GM18519 (cell line): ENCODE results near the gene PCNA.

Experiments used
- ATAC-seq: cut with Tn5 transposase; IDR thresholded peaks from one replicate; pipeline ENCODE4 v1.9.1; 2021; ENCODE audit warnings: mild to moderate bottlenecking, moderate library complexity; ENCODE audit not compliant: unreplicated experiment, low FRiP score

PCNA gene

GRCh38 chr20:5119435-5120184, at the start of gene PCNA:
PCNA (minus strand) TSS chr20:5119958; CDS start chr20:5119798, 160 bp downstream.
- peak; percentile 83 for ATAC-seq

GRCh38 chr20:5168651-5169396, 49.1 kb upstream of the PCNA start:
- ATAC-seq = no peak

- no peak for ATAC-seq
Measured at GRCh38 chr20:5164645-5165625, 45.2 kb upstream of the PCNA start.

DNA sequence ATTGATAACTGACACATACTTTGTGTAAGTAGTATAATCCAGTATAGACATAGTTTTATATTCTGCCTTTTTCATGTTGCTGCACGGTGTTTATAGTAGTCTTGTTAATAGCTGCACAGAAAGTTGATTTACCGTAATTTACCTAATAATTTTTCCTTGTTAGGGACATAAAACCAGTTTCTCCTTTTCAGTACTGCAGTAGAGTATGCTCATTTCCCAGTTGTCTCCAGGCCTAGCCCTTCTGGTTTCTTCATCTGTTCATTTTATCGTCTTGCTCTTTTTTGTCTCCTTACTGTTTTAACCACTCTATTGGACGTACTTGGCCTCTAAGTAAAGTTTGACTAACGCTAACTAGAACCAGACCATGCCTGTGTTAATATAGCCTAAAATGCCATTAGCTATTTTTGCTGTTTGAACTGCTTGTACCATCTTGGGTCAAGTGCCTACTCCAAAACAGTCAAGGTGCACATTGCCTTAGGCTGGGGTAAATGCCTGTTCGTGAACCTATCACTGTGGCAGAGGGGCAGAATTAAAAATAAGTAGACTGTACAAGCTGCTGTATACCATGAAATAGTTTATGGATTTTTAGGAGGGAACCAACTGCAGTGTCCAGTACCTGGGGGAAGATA, 41.9 kb upstream of the PCNA start:
- no peak for ATAC-seq

DNA sequence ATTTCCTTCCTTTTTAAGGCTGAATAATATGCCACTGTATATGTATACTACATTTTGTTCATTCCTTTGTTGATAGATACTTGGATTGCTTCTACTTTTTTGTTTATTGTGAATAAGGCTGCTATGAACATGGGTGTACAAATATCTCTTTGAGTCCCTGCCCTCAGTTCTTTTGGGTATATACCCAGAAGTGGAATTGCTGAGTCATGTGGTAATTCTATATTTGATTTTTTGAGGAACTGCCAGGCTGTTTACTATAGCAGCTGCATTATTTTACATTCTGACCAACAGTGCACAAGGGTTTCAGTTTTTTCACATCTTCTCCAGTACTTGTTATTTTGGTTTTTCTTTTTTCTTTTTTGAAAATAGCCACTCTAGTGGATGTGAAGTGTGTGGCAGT, 41.1 kb upstream of the PCNA start:
- ATAC-seq = no peak

DNA sequence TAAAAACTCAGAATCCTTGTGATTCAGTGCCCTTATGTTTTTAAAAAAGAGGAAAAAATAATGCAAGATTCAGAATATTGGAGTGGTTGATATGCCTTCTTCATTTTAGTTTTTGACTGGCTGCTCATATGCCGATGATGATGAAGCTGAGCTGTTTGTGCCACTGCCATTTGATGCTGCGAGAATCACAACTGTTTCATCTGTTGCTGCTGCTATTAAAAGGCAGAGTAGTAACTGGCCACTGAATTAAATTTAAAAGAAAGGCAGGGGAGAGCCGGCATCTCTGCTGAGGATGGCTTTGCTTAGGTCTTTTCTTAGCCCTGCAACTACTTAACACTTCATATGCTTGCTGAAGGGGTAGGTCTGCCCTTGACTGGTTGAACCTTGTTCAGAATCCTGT, 40.2 kb upstream of the PCNA start:
- no peak for ATAC-seq

DNA sequence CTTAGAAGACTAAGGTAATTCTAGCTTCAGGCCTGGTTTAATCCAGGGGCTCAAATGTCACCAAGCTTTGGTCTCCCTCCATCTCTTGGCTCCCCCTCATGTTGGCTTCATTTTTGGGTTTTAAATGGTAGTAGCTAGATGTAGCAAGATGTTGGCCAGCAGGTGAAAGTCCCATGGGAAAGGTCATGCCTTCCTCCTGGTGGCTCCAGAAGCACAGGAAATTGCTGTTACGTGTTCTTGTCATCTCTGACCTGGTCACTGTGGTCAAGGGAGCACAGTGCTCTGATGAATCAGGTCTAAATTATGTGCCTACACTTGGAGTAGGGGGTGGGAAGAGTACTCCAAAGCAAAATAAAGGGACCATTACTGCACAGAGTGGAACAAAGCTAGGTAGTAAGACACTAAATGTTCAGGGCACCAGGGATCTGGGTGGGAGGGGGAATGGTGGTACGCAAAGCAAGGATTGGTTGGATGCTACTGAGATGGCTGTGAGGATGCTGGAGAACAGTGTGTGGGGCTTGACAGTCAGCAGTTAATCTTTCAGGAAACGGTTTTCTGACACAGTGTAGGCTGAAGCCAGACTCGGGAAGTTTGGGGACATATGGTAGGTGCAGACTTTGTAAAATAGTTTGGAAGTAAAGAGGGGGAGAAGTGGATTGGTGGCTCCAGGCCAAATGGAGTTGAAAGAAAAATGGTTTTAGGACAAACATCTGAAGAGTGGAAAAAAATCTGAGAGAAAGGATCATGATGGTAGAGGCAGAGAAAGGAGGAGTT, 37.1 kb upstream of the PCNA start:
- no peak for ATAC-seq

DNA sequence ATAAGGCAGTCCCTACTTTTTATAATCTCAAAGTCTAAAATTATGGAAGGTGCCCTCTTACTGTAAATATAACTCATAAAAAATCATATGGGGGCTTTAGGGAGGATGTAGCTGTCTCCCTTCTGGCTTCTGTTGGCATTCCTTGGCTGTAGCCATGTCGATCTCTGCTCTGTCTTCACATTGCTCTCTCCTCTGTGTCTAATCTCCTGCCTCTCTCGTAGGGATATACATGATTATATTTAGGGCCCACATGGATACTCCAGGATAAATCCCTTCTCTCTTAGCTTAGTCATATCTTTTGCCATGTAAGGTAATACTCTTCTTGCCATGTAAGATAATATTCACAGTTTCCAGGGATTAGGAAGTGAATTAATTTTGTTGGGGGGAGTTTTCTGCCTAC, 35.6 kb upstream of the PCNA start:
- ATAC-seq = no peak

DNA sequence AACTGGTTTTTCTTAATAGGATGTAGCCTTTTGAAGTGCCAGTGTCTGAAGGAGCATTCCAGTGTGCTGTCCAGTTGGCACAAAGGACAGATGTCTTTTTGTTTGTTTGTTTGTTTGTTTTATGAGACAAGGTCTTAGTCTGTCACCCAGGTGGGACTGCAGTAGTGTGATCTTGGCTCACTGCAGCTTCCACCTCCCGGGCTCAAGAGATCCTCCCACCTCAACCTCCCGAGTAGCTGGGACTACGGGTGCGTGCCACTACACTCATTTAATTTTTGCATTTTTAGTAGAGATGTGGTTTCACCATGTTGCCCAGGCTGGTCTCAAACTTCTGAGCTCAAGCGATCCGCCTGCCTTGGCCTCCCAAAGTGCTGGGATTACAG, 34.8 kb upstream of the PCNA start:
- no peak for ATAC-seq

- ATAC-seq = no peak
Measured at GRCh38 chr20:5153612-5154542, 34.1 kb upstream of the PCNA start.

DNA sequence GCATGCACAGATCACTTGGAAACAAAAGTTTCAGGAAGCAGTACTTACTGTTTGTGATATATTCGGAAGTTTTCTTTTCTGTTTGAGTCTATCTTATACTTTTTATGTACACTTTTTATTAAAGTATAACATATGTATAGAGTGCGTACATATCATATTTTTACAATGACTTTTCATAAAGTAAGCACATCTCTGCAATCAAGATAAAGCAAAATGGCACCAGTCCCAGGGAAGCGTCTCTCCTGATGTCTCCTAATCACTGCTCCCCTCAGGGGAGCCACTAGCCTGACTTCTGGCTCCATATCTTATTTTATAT, 33.4 kb upstream of the PCNA start:
- no peak for ATAC-seq

DNA sequence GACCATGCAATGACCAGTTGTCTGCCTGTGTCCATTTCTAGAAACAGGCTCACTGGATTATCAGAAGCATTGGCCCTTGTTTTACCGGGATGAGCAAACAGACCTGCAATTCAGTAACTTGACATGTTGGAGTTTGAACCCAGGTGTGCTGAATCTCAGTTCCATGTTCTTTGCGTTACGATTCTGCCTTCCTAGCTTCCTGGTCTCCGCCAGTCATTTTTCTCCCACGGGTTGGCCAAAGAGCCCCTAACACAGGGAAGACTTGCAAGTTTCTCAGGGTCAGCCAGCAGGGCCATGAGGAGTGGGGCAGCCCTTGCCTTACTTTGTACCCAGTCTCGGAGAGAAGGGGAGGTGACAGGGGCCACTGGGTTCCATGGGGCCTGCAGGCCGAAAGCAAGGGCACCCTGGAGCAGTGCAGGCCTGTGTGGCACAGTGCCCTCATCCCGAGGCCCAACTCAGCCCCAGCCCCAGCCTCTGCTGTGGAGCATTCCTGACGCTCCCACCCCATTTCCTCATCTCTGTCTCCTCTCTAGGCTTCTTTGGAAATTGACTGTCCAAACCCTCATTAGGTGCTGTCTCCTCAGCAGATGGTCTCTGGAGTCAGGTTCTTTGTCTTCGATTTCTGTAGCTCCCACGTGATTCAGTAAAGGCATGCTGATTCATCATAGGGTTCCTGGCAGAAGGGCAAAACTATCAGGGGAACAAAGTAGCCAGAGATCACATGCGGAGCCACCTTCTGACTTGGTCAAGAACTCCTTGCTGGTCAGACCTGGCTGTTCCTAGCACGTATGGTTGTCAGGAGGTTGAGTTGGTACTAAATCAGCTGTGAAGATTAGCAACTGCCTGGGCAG, 30.7 kb upstream of the PCNA start:
- no peak for ATAC-seq

DNA sequence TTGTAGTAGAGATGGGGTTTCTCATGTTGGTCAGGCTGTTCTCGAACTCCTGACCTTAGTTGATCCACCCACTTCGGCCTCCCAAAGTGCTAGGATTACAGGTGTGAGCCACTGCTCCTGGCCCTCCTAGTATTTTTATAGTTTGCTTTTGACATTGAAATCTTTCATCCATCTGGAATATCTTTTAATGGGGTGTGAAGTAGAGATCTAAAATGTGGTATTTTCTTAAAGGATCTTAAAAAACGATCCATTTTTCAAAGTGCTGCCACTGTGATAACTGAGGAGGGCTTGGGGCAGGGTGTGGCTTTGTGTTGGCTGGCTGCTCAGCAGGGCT, 30.1 kb upstream of the PCNA start:
- no peak for ATAC-seq

- no peak for ATAC-seq
Measured at GRCh38 chr20:5148581-5148980, 28.8 kb upstream of the PCNA start.

DNA sequence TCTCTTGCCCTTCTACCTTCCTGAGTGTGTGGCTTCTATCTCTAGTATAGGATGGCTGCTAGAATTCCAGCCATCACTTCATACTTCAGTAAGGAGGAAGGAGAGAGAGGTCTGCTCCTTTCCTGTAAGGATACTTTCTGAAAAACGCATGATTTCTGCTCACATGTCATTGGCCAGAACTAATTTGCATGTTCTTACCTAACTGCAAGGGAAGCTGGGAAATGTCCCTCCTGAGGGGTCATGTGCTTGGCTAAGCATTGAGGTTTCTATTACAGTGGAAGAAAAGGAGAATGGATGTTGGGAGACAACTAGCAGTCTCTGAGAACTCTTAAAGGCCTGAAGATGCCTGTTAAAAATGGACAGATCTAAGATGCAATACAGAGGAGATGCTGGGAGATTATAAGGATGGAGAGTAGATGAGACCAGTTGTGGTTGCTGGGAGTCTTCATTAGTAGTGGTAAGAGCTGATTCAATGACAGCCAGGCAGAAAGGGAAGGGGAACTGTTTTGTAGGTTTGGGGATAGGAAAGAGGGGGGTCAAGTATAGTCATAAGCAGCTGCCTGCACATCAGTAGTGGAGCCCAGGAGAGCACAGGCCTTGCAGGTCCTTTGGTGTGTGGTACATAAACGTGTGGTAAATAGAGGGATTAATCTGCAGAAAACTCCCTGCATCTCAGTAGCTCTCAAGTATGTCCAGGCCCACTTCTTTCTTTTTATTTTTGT, 27.3 kb upstream of the PCNA start:
- no peak for ATAC-seq

GRCh38 chr20:5146099-5146668, 26.4 kb upstream of the PCNA start:
- no peak for ATAC-seq
